MM.1S (cell line): ENCODE results near the gene DIO1.
"Not testable (repeated sequence)": the region's sequence is repeated elsewhere in the genome, so short reads cannot be mapped to it uniquely, and the experiment has no call there.

Experiments used
- CTCF ChIP-seq: fragments of 300-600 bp; sonication (generic); IDR thresholded peaks from 2 replicates; pipeline ENCODE4 v1.5.1; 2016; ENCODE audit warnings: antibody characterized with exemption, low read length, mixed read lengths
- EZH2 ChIP-seq: fragments of 300-600 bp; sonication (generic); optimal IDR thresholded peaks from 2 replicates; pipeline ENCODE3; 2017; ENCODE audit warnings: low read depth, mild to moderate bottlenecking, antibody characterized with exemption, low read length, mixed read lengths
- EZH2phosphoT487 ChIP-seq: fragments of 300-600 bp; sonication (generic); IDR thresholded peaks from 2 replicates; pipeline ENCODE4 v1.6.1; 2018; ENCODE audit warnings: antibody characterized with exemption, low read length

GRCh38 chr1:53883600-53883999 lies 10.4 kb upstream of the DIO1 start:
- TF ChIP-seq EZH2, CTCF, EZH2phosphoT487: not testable (repeated sequence)
